GM10266 (cell line): ENCODE data around the gene PSD4.

ENCODE experiments used
- DNase-seq: peaks from one replicate; pipeline ENCODE4 v3.0.0; 2012; ENCODE audit errors: extremely low spot score
- TF ChIP-seq, protein P1 (sequence below): IDR thresholded peaks from 2 replicates; pipeline ENCODE4 v1.5.1; 2012; ENCODE audit warnings: mild to moderate bottlenecking, low read depth; ENCODE audit not compliant: control insufficient read depth, insufficient read depth; ENCODE audit errors: missing control alignments

The PSD4 gene

DNA sequence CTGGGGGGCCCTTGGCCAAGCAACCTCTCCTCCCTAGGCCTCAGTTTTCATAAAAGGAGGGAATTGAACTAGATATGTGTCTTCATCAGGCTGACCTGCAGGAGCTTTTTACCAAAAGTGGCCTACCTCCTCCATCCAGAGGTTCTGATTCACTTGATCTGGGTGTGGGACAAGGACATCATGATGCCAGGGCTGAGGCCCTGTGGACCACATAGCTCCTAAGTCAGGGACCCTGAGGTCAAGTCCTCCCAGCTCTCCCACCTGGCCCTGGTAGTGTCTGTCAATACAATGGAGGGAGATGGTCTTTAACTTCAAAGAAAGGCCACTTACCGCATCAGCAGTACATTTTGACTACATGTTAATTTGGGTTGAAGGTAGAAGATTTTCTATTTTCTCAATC, 35.9 kb upstream of the PSD4 start:
- DNase-seq, result no peak
- TF ChIP-seq, protein P1, sequence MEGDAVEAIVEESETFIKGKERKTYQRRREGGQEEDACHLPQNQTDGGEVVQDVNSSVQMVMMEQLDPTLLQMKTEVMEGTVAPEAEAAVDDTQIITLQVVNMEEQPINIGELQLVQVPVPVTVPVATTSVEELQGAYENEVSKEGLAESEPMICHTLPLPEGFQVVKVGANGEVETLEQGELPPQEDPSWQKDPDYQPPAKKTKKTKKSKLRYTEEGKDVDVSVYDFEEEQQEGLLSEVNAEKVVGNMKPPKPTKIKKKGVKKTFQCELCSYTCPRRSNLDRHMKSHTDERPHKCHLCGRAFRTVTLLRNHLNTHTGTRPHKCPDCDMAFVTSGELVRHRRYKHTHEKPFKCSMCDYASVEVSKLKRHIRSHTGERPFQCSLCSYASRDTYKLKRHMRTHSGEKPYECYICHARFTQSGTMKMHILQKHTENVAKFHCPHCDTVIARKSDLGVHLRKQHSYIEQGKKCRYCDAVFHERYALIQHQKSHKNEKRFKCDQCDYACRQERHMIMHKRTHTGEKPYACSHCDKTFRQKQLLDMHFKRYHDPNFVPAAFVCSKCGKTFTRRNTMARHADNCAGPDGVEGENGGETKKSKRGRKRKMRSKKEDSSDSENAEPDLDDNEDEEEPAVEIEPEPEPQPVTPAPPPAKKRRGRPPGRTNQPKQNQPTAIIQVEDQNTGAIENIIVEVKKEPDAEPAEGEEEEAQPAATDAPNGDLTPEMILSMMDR, result no peak

DNA sequence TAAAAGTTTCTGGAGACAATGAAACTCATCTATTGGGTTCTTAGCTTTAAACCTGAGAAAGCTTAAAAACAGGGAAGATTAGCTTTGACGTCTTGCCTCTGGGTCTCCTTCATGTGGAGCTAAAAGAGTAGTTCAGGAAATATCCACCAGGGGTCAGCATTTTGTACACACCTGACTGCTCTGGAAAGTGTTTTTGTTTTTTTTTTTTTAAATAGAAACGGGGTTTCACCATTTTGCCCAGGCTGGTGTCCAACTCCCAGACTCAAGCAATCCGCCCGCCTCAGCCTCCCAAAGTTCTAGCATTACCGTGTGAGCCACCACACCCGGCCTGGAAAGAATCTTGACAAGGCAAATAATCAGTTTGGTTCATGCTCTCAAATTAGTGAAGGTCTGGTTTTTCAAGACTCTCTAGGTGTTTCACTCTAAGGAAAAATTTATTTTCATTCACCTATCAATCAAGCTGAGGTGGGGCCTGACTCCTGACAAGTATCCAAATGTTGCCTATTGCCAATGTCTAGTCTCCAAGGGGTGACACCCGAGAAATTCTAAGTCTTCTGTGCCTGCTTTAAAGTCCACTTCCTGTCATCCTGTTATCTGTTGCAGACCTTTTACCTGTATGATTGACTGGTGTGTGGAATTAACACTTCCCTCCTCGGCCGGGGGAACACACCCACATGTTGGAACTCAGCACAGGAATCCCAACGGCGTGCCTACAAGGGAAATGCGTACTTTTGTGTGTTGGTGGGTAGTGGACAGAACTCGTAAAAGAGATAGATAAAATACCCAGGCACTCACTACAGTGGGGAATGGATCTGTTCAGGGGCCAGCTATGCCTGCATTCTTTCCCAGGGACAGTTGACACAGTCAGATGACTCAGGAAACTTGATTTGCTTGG, 35.1 kb upstream of the PSD4 start:
- peak; percentile 70 for DNase-seq
- TF ChIP-seq, protein P1, result peak; percentile 65

DNA sequence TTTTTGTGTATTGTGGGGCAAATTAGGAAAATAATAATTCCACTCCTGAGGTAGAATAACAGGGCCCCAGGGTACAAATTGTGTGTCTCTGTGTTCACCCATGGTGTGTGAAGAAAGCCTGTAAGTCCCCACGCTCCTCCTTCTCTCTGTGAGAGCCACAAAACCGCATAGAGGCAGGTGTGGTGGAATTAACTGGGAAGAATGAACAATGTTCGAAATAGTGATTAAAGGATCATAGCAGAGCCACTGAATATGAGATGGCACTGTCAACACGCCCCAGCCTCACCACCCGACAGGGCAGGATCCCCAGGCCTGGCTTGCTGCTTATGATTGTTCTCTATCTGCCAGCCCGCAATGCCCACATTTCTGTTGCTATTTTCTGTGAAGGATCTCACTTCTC, 32.3 kb upstream of the PSD4 start:
- no peak for DNase-seq
- TF ChIP-seq, protein P1, result no peak

DNA sequence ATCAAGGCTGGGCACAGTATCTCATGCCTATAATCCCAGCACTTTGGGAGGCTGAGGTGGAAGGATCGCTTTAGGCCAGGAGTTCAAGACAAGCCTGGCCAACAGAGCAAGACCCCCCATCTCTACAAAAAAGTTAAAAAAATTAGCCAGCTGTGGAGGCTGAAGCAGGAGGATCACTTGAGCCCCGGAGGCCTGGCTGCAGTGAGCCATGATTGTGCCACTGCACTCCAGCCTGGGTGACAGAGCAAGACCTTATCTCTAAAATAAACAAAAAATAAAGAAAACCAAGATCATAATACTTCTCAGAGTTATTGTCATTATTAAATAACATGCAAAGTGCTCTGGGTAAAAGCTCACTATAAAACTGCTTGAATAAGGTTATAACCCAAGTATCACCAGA, 31.5 kb upstream of the PSD4 start:
- no peak for DNase-seq
- TF ChIP-seq, protein P1, result no peak

DNA sequence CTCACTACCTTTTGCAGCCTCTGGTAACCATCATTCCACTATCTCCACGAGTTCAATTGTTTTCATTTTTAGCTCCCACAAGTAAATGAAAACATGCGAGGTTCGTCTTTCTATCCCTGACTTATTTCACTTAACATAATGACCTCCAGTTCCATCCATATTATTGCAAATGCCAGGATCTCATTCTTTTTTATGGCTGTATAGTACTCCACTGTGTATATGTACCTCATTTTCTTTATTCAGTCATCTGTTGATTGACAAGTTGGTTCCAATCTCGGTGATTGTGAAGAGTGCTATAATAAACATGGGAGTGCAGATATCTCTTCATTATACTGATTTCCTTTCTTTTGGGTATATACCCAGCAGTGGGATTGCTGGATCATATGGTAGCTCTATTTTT, 29.5 kb upstream of the PSD4 start:
- TF ChIP-seq, protein P1, result no peak
- no peak for DNase-seq

DNA sequence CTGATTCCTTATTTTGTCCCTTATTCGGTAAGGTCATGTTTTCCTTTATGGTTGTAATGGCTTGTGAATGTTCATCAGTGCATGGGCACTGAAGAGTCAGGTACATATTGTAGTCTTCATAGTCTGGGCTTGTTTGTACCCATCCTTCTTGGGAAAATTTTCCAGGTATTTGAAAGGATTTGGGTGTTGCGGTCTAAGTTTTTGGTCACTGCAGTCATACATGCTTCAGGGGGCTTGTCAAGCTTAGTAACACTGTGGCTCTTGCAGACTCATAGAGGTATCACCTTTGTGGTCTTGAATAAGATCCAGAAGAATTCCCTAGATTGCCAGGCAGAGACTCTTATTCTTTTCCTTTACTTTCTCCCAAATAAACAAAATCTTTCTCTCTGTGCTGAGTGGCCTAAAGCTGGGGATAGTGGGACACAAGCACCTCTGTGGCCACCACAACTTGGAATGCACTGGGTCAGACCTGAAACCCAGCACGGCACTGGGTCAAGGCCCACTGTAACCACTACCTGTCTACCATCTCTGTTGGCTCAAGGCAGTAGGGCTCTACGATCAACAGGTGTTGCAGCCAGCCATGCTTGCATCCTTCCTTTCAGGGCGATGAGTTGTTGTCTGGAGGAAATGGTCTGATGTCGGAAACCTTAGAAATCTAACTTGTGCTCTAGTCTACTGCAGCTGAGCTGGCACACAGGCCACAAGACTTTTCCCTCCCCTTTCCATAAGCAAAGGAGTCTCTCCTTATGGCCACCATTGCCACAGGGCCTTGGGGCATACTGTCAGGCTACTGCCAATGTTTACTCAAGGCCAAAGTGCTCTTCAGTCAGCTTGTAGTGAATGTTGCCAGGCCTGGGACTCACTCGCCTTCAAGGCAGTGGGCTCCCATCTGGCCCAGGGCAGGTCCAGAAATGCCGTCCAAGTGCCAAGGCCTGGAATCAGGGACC, 24.9 kb upstream of the PSD4 start:
- DNase-seq, result no peak
- TF ChIP-seq, protein P1, result no peak

DNA sequence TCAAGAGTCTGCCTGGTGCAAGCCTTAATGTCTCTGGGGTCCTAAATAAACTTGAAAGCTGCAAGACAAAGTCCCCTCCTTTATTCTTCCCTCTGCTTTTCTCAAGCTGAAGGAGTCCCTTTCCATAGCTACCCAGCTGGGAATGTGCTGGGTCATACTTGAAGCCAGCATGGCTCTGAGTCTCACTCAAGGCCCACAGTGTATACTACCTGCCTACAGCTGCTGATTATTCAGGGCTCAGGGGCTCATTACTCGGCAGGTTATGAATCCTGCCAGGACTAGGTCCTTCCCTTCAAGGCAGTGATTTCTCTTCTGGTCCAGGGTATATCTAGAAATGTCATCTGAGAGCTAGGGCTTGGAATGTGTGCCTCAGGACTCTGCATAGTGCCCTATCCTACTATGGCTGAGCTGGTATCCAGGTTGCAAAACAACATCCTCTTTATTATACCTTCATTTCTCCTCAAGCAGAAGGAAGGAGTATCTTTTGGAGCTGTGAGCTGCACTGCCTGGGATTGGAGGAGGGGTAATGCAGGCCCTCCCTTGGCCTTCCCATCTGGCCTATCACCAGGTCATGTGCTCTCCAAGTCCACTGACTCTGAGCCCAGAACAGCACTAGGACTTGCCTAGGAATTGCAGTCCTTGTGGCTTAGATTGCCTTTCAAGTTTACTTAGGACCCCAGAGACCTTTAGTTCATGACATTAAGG, 24.1 kb upstream of the PSD4 start:
- TF ChIP-seq, protein P1, result no peak

More for the DNA sequence above, 24.1 kb upstream of the PSD4 start:
- DNase-seq, result no peak
